Mucosa of descending colon (tissue), 3 donors: ENCODE results near the gene SLC7A10. TPM values are rescaled to one million over a fixed set of nuclear protein-coding genes. Genes with fewer than 3 reads are reported as not detected.
A peak's percentile ranks its signal among the peaks of the same experiment; 100 is the strongest.

ENCODE experiments used
- ATAC-seq: fragments of 200-7000 bp; cut with Tn5 transposase; one replicate; pipeline ENCODE4 v1.9.1; 2020; ENCODE audit warnings: mild to moderate bottlenecking, moderate library complexity
- DNase-seq, 3 donors: peaks; one replicate each; pipeline ENCODE4 v3.0.0-alpha.2; 2020
- H3K36me3 ChIP-seq: fragments of 200-600 bp; one replicate; pipeline ENCODE4 v1.8.0; 2021; ENCODE audit warnings: low read depth, mild to moderate bottlenecking
- H3K4me1 ChIP-seq: fragments of 200-600 bp; one replicate; pipeline ENCODE4 v1.8.0; 2021; ENCODE audit warnings: low read depth, mild to moderate bottlenecking
- H3K4me3 ChIP-seq: fragments of 200-600 bp; one replicate; pipeline ENCODE4 v1.8.0; 2021; ENCODE audit warnings: mild to moderate bottlenecking
- H3K9me3 ChIP-seq: fragments of 200-600 bp; one replicate; pipeline ENCODE4 v1.8.0; 2021; ENCODE audit warnings: mild to moderate bottlenecking
- CTCF ChIP-seq: fragments of 200-600 bp; IDR thresholded peaks from one replicate; pipeline ENCODE4 v1.8.0; 2022; ENCODE audit warnings: antibody characterized with exemption, mild to moderate bottlenecking
- intact Hi-C, 2 donors: fragments of 100-400 bp; cut with DNase I in 1 of 2; cut with micrococcal nuclease in 1 of 2; formaldehyde crosslinking; loops; one replicate each; pipeline versions ENCODE4 v1.11.0 to v1.11.1; 2022; cut with DNase I, micrococcal nuclease
- total RNA-seq, 3 donors: library from RNA; stranded (reverse); fragmentation: NEBNext Ultra II Directional in 2 of 3; extraction: Animal tissue kit (Norgen Biotek cat#: 25700) in 2 of 3; gene quantifications; one replicate each; pipeline versions ENCODE4 v1.2.1 to v1.2.4, GENCODE V29; 2021 to 2023
- donor health status: DM: no; HTN: no; CAD: no; lungs with moderate emphysema.
- donor health status: DM: no; HTN: no; CAD: no.
- donor health status: DM: no; HTN: yes; CAD: no.

Gene SLC7A10
- total RNA-seq, 3 donors from 2014 or later = not detected

- Histone ChIP-seq H3K9me3 (peaks cover 1% of the 10 kb centered on the region), H3K36me3 (no peaks in the 10 kb centered on the region), H3K4me3 (no peak overlapping the region), H3K4me1 (peaks cover 13% of the 10 kb centered on the region)
- intact Hi-C loops = loop anchor here (5.0 kb wide), 2 partner anchors 162 to 167 kb away; no protein-coding TSS in a partner anchor
- ATAC-seq = no peak
- TF ChIP-seq CTCF = no peak
- DNase-seq = peak in 1 of 3 donors; percentile 29
Measured at GRCh38 chr19:33240181-33240771, 14.6 kb upstream of the SLC7A10 start.

- peaks cover 13% of the 10 kb centered on the region for H3K4me1 ChIP-seq
- no peaks in the 10 kb centered on the region for H3K36me3 ChIP-seq
- TF ChIP-seq CTCF = no peak
- no peak for ATAC-seq
- H3K9me3 ChIP-seq = no peaks in the 10 kb centered on the region
- peak in 1 of 3 donors; percentile 13 for DNase-seq
- H3K4me3 ChIP-seq = no peak overlapping the region
- intact Hi-C loops = loop anchor here in 1 of 2 donors (5.0 kb wide), 1 partner anchor 63 kb away; the partner anchor contains the start of gene CEBPA
Measured at GRCh38 chr19:33239223-33239975, 13.7 kb upstream of the SLC7A10 start.

GRCh38 chr19:33238481-33239149, 13.0 kb upstream of the SLC7A10 start:
- DNase-seq = peak in 1 of 3 donors; percentile 16
- no peak for TF ChIP-seq CTCF
- Histone ChIP-seq H3K4me3 (no peak overlapping the region), H3K4me1 (peaks cover 13% of the 10 kb centered on the region), H3K9me3 (no peaks in the 10 kb centered on the region), H3K36me3 (no peaks in the 10 kb centered on the region)
- intact Hi-C loops = loop anchor here in 1 of 2 donors (5.0 kb wide), 1 partner anchor 64 kb away; the partner anchor contains the start of gene CEBPA
- ATAC-seq = no peak

GRCh38 chr19:33236696-33237390, 11.2 kb upstream of the SLC7A10 start:
- intact Hi-C loops = loop anchor here in 1 of 2 donors (5.0 kb wide), 1 partner anchor 65 kb away; the partner anchor contains the start of gene CEBPA
- ATAC-seq (no peak), DNase-seq (peak in 1 of 3 donors; percentile 43)
- Histone ChIP-seq H3K4me3 (no peak overlapping the region), H3K36me3 (no peaks in the 10 kb centered on the region), H3K4me1 (peaks cover 12% of the 10 kb centered on the region), H3K9me3 (no peaks in the 10 kb centered on the region)
- TF ChIP-seq CTCF = no peak

GRCh38 chr19:33235996-33236350, 10.3 kb upstream of the SLC7A10 start:
- TF ChIP-seq CTCF = no peak
- peak in 1 of 3 donors; percentile 34 for DNase-seq
- H3K4me1 ChIP-seq = peaks cover 4% of the 10 kb centered on the region
- no peaks in the 10 kb centered on the region for H3K9me3 ChIP-seq
- no peaks in the 10 kb centered on the region for H3K36me3 ChIP-seq
- no peak for ATAC-seq
- intact Hi-C loops = loop anchor here in 1 of 2 donors (5.0 kb wide), 1 partner anchor 66 kb away; the partner anchor contains the start of gene CEBPA
- H3K4me3 ChIP-seq = no peak overlapping the region
